Activated B cell treated with CpG ODN at 0.5 μM for 24 hours (primary cell): ENCODE measurements around the gene DGKI. TPM values are rescaled to one million over a fixed set of nuclear protein-coding genes. Genes with fewer than 3 reads are reported as not detected.

ENCODE experiments used
- ATAC-seq: fragments of 200-7000 bp; cut with Tn5 transposase; one replicate; pipeline ENCODE4 v1.10.0; 2021; ENCODE audit warnings: low read depth, mild to moderate bottlenecking, moderate library complexity
- CTCF ChIA-PET: fragments of 350-600 bp; sonication (Branson Sonifier 250); formaldehyde crosslinking; loops from one replicate; lab custom pipeline; 2021; ENCODE audit warnings: antibody characterized with exemption; lab: Charles Lee
- POLR2A ChIA-PET: fragments of 350-600 bp; sonication (Branson Sonifier 250); formaldehyde crosslinking; loops from one replicate; lab custom pipeline; 2021; ENCODE audit warnings: antibody characterized with exemption; lab: Charles Lee
- DNase-seq: peaks from one replicate; pipeline ENCODE4 v3.0.0; 2022
- H3K27ac Mint-ChIP-seq: one replicate; pipeline ENCODE4 v1.8.0; 2020; ENCODE audit warnings: mixed read lengths
- H3K27me3 Mint-ChIP-seq: one replicate; pipeline ENCODE4 v1.8.0; 2021; ENCODE audit warnings: mixed read lengths
- H3K36me3 Mint-ChIP-seq: one replicate; pipeline ENCODE4 v1.8.0; 2021; ENCODE audit warnings: low read depth, mixed read lengths
- H3K4me1 Mint-ChIP-seq: one replicate; pipeline ENCODE4 v1.8.0; 2021; ENCODE audit warnings: mixed read lengths
- H3K4me3 Mint-ChIP-seq: one replicate; pipeline ENCODE4 v1.8.0; 2020; ENCODE audit warnings: mild to moderate bottlenecking, mixed read lengths
- H3K9me3 Mint-ChIP-seq: one replicate; pipeline ENCODE4 v1.8.0; 2020; ENCODE audit warnings: mixed read lengths
- CTCF ChIP-seq: fragments of 200-600 bp; IDR thresholded peaks from one replicate; pipeline ENCODE4 v1.8.0; 2022; ENCODE audit warnings: antibody characterized with exemption, mild to moderate bottlenecking
- intact Hi-C: fragments of 100-400 bp; cut with micrococcal nuclease; formaldehyde crosslinking; loops from one replicate; pipeline ENCODE4 v1.15.1; 2024
- total RNA-seq: library from RNA; stranded (reverse); gene quantifications from 2 replicates; pipeline ENCODE4 v1.2.3, GENCODE V29; 2022

DGKI gene
- total RNA-seq, 1 donor from 2014 or later, result not detected

GRCh38 chr7:137636376-137636775, 210.4 kb downstream of the DGKI start:
- ChIA-PET CTCF (no interaction called here), POLR2A (no interaction called here)
- H3K36me3 Mint-ChIP-seq, result no peaks in the 10 kb centered on the region
- no peak for DNase-seq
- no peaks in the 10 kb centered on the region for H3K27me3 Mint-ChIP-seq
- H3K4me1 Mint-ChIP-seq, result no peaks in the 10 kb centered on the region
- TF ChIP-seq CTCF, result no peak
- intact Hi-C loops, result no loop called here
- ATAC-seq, result no peak
- H3K9me3 Mint-ChIP-seq, result no peaks in the 10 kb centered on the region
- H3K4me3 Mint-ChIP-seq, result no peak overlapping the region
- H3K27ac Mint-ChIP-seq, result no peak overlapping the region

GRCh38 chr7:137635874-137636273, 210.9 kb downstream of the DGKI start:
- CTCF ChIA-PET, result no interaction called here
- Mint-ChIP-seq H3K4me3 (no peak overlapping the region), H3K9me3 (no peaks in the 10 kb centered on the region), H3K27me3 (no peaks in the 10 kb centered on the region), H3K36me3 (no peaks in the 10 kb centered on the region), H3K4me1 (no peaks in the 10 kb centered on the region), H3K27ac (no peak overlapping the region)
- POLR2A ChIA-PET, result no interaction called here
- ATAC-seq (no peak), DNase-seq (no peak)
- intact Hi-C loops, result no loop called here
- no peak for TF ChIP-seq CTCF

GRCh38 chr7:137635132-137635531, 211.6 kb downstream of the DGKI start:
- no peak for ATAC-seq
- POLR2A ChIA-PET, result no interaction called here

GRCh38 chr7:137634356-137634755, 212.4 kb downstream of the DGKI start:
- intact Hi-C loops, result no loop called here
- ChIA-PET POLR2A (no interaction called here), CTCF (no interaction called here)

More at GRCh38 chr7:137635132-137635531, 211.6 kb downstream of the DGKI start:
- no peaks in the 10 kb centered on the region for H3K36me3 Mint-ChIP-seq
- H3K4me1 Mint-ChIP-seq, result no peaks in the 10 kb centered on the region
- no peaks in the 10 kb centered on the region for H3K9me3 Mint-ChIP-seq
- no peak for TF ChIP-seq CTCF
- intact Hi-C loops, result no loop called here
- no peak overlapping the region for H3K4me3 Mint-ChIP-seq
- H3K27ac Mint-ChIP-seq, result no peak overlapping the region
- H3K27me3 Mint-ChIP-seq, result peaks cover 3% of the 10 kb centered on the region
- CTCF ChIA-PET, result no interaction called here
- DNase-seq, result no peak

GRCh38 chr7:137633133-137633532, 213.6 kb downstream of the DGKI start:
- CTCF ChIA-PET, result interaction anchor here (0.8 kb wide), 1 partner anchor 9 kb away, joined by 4 read pairs; no protein-coding TSS in a partner anchor
- Mint-ChIP-seq H3K4me3 (no peak overlapping the region), H3K27me3 (peaks cover 3% of the 10 kb centered on the region), H3K4me1 (no peaks in the 10 kb centered on the region), H3K27ac (no peak overlapping the region), H3K9me3 (no peaks in the 10 kb centered on the region), H3K36me3 (no peaks in the 10 kb centered on the region)
- ATAC-seq (no peak), DNase-seq (no peak)
- POLR2A ChIA-PET, result no interaction called here
- no peak for TF ChIP-seq CTCF
- intact Hi-C loops, result no loop called here

More at GRCh38 chr7:137634356-137634755, 212.4 kb downstream of the DGKI start:
- TF ChIP-seq CTCF, result no peak
- no peaks in the 10 kb centered on the region for H3K9me3 Mint-ChIP-seq
- H3K36me3 Mint-ChIP-seq, result no peaks in the 10 kb centered on the region
- no peak for DNase-seq
- ATAC-seq, result no peak
- no peak overlapping the region for H3K27ac Mint-ChIP-seq
- peaks cover 3% of the 10 kb centered on the region for H3K27me3 Mint-ChIP-seq
- H3K4me3 Mint-ChIP-seq, result no peak overlapping the region
- H3K4me1 Mint-ChIP-seq, result no peaks in the 10 kb centered on the region
